BLaER1 (cell line): ENCODE results near the gene SRP14.
"Not testable (repeated sequence)": the region's sequence is repeated elsewhere in the genome, so short reads cannot be mapped to it uniquely, and the experiment has no call there.

Experiments
- H3K27ac ChIP-seq: shearing (Covaris generic); formaldehyde crosslinking; 2 replicates; pipeline ENCODE4 v1.8.1; 2022
- H3K27me3 ChIP-seq: shearing (Covaris generic); formaldehyde crosslinking; 2 replicates; pipeline ENCODE4 v1.8.1; 2022
- H3K36me3 ChIP-seq: shearing (Covaris generic); formaldehyde crosslinking; 2 replicates; pipeline ENCODE4 v1.8.1; 2022
- H3K4me1 ChIP-seq: shearing (Covaris generic); formaldehyde crosslinking; 2 replicates; pipeline ENCODE4 v1.8.1; 2022
- H3K4me2 ChIP-seq: shearing (Covaris generic); formaldehyde crosslinking; 2 replicates; pipeline ENCODE4 v1.8.1; 2022
- H3K4me3 ChIP-seq: shearing (Covaris generic); formaldehyde crosslinking; 2 replicates; pipeline ENCODE4 v1.8.1; 2022
- H3K9ac ChIP-seq: shearing (Covaris generic); formaldehyde crosslinking; 2 replicates; pipeline ENCODE4 v1.8.1; 2022
- H3K9me3 ChIP-seq: shearing (Covaris generic); formaldehyde crosslinking; 2 replicates; pipeline ENCODE4 v1.8.1; 2022
- H4K20me1 ChIP-seq: shearing (Covaris generic); formaldehyde crosslinking; 2 replicates; pipeline ENCODE4 v1.8.1; 2022
- Cebpa-rat ChIP-seq: shearing (Covaris generic); IDR thresholded peaks from 2 replicates; pipeline ENCODE4 v1.8.1; 2022

SRP14 gene

GRCh38 chr15:40080104-40080503 is 41.1 kb upstream of the SRP14 start:
- Histone ChIP-seq H3K4me1 (peaks cover 37% of the 10 kb centered on the region), H3K36me3 (no peaks in the 10 kb centered on the region), H4K20me1 (no peaks in the 10 kb centered on the region), H3K27ac (no peak overlapping the region), H3K9me3 (no peaks in the 10 kb centered on the region), H3K9ac (no peak overlapping the region), H3K4me3 (no peak overlapping the region), H3K4me2 (peak overlapping the region; percentile 78; the same call in 1 of the 2 replicates), H3K27me3 (no peaks in the 10 kb centered on the region)
- TF ChIP-seq Cebpa-rat = no peak

GRCh38 chr15:40079456-40079855 is 40.5 kb upstream of the SRP14 start:
- Histone ChIP-seq H3K27me3 (no peaks in the 10 kb centered on the region), H3K9ac (no peak overlapping the region), H3K36me3 (no peaks in the 10 kb centered on the region), H3K4me1 (peaks cover 37% of the 10 kb centered on the region), H3K9me3 (no peaks in the 10 kb centered on the region), H3K4me2 (no peak overlapping the region), H3K4me3 (no peak overlapping the region), H3K27ac (no peak overlapping the region), H4K20me1 (no peaks in the 10 kb centered on the region)
- TF ChIP-seq Cebpa-rat = no peak

- no peaks in the 10 kb centered on the region for H3K27me3 ChIP-seq
- peaks cover 37% of the 10 kb centered on the region for H3K4me1 ChIP-seq
- no peak overlapping the region for H3K9ac ChIP-seq
- TF ChIP-seq Cebpa-rat = no peak
- H3K27ac ChIP-seq = no peak overlapping the region
- H3K9me3 ChIP-seq = no peaks in the 10 kb centered on the region
- H4K20me1 ChIP-seq = no peaks in the 10 kb centered on the region
- H3K4me2 ChIP-seq = no peak overlapping the region
- no peak overlapping the region for H3K4me3 ChIP-seq
- no peaks in the 10 kb centered on the region for H3K36me3 ChIP-seq
Measured at GRCh38 chr15:40075298-40076044, 36.5 kb upstream of the SRP14 start.

- H3K4me2 ChIP-seq, H3K9me3 ChIP-seq, H3K27me3 ChIP-seq, H3K36me3 ChIP-seq, H3K4me3 ChIP-seq, H3K27ac ChIP-seq, H4K20me1 ChIP-seq, H3K9ac ChIP-seq: not testable (repeated sequence)
- H3K4me1 ChIP-seq = peaks cover 45% of the 10 kb centered on the region
Measured at GRCh38 chr15:40074656-40075055, 35.7 kb upstream of the SRP14 start.

GRCh38 chr15:40073716-40074490 is 34.9 kb upstream of the SRP14 start:
- peak; percentile 52; the same call in 1 of the 2 replicates for TF ChIP-seq Cebpa-rat
- H4K20me1 ChIP-seq, H3K4me3 ChIP-seq, H3K27ac ChIP-seq, H3K9me3 ChIP-seq, H3K27me3 ChIP-seq, H3K36me3 ChIP-seq, H3K9ac ChIP-seq: not testable (repeated sequence)
- H3K4me1 ChIP-seq = peaks cover 52% of the 10 kb centered on the region
- H3K4me2 ChIP-seq = peak overlapping the region; percentile 86; the same call in 1 of the 2 replicates

- H3K27me3 ChIP-seq = no peaks in the 10 kb centered on the region
- H3K4me2 ChIP-seq = peak overlapping the region; percentile 86
- no peaks in the 10 kb centered on the region for H3K9me3 ChIP-seq
- H3K9ac ChIP-seq = no peak overlapping the region
- no peaks in the 10 kb centered on the region for H3K36me3 ChIP-seq
- H3K4me1 ChIP-seq = peaks cover 67% of the 10 kb centered on the region
- 0 out of 2 replicates have a peak overlapping the region, but pooled peaks have one; percentile 32 for H3K27ac ChIP-seq
- H4K20me1 ChIP-seq = no peaks in the 10 kb centered on the region
- 0 out of 2 replicates have a peak overlapping the region, but pooled peaks have one; percentile 11 for H3K4me3 ChIP-seq
- TF ChIP-seq Cebpa-rat = no peak
Measured at GRCh38 chr15:40072216-40072990, 33.4 kb upstream of the SRP14 start.

GRCh38 chr15:40070608-40071218 is 31.7 kb upstream of the SRP14 start:
- peak overlapping the region; percentile 69; the same call in 1 of the 2 replicates for H3K9ac ChIP-seq
- H3K4me1 ChIP-seq = peaks cover 69% of the 10 kb centered on the region
- H3K9me3 ChIP-seq = no peaks in the 10 kb centered on the region
- H3K27ac ChIP-seq = no peak overlapping the region; the same call in 1 of the 2 replicates
- H3K4me3 ChIP-seq = no peak overlapping the region
- H3K36me3 ChIP-seq = no peaks in the 10 kb centered on the region
- H3K4me2 ChIP-seq = peak overlapping the region; percentile 86
- no peaks in the 10 kb centered on the region for H3K27me3 ChIP-seq
- H4K20me1 ChIP-seq = no peaks in the 10 kb centered on the region
- no peak for TF ChIP-seq Cebpa-rat

GRCh38 chr15:40070166-40070557 is 31.2 kb upstream of the SRP14 start:
- peak overlapping the region; percentile 69; the same call in 1 of the 2 replicates for H3K9ac ChIP-seq
- H3K9me3 ChIP-seq = no peaks in the 10 kb centered on the region
- H3K27ac ChIP-seq = peak overlapping the region; percentile 82
- H3K4me1 ChIP-seq = peaks cover 75% of the 10 kb centered on the region
- H3K36me3 ChIP-seq = no peaks in the 10 kb centered on the region
- H3K4me2 ChIP-seq = peak overlapping the region; percentile 86
- no peak for TF ChIP-seq Cebpa-rat
- H3K4me3 ChIP-seq = no peak overlapping the region
- no peaks in the 10 kb centered on the region for H4K20me1 ChIP-seq
- no peaks in the 10 kb centered on the region for H3K27me3 ChIP-seq
